H1 (cell line): ENCODE measurements around the gene RGL2. TPM values are rescaled to one million over a fixed set of nuclear protein-coding genes. Genes with fewer than 3 reads are reported as not detected.

ENCODE experiments used
- CTCF ChIA-PET: fragments of 300-600 bp; sonication (Branson Sonifier 250); formaldehyde crosslinking; loops from one replicate; lab custom pipeline; 2021; ENCODE audit not compliant: partially characterized antibody; lab: Charles Lee
- POLR2A ChIA-PET: fragments of 300-600 bp; sonication (Branson Sonifier 250); formaldehyde crosslinking; loops from one replicate; lab custom pipeline; 2021; ENCODE audit warnings: inconsistent platforms; ENCODE audit not compliant: partially characterized antibody; lab: Charles Lee
- DNase-seq, 2 experiments: peaks; one replicate each; pipeline versions ENCODE4 v3.0.0 to v3.0.0-alpha.2; 2010 to 2022; ENCODE audit warnings: low spot score in 2 of 2, low read depth in 1 of 2, mixed read lengths in 1 of 2
- FAIRE-seq: peaks from 2 replicates; lab custom pipeline; 2011; peaks lifted over from hg19 to GRCh38; lab: Jason Lieb, UNC
- H2AFZ ChIP-seq: 2 replicates; pipeline ENCODE4 v1.8.1; 2012; ENCODE audit warnings: low read length, inconsistent platforms
- H2AK5ac ChIP-seq: 2 replicates; pipeline ENCODE4 v1.6.1; 2013; ENCODE audit warnings: low read depth, low read length
- H2BK120ac ChIP-seq: replicated peaks from 2 replicates; pipeline ENCODE3; 2013; ENCODE audit warnings: low read depth, low read length, inconsistent platforms
- H2BK12ac ChIP-seq: 2 replicates; pipeline ENCODE4 v1.6.1; 2013; ENCODE audit warnings: low read depth, low read length
- H2BK15ac ChIP-seq: 2 replicates; pipeline ENCODE4 v1.6.1; 2013; ENCODE audit warnings: low read length
- H2BK20ac ChIP-seq: 2 replicates; pipeline ENCODE4 v1.6.1; 2013; ENCODE audit warnings: low read length
- H2BK5ac ChIP-seq: 2 replicates; pipeline ENCODE4 v1.6.1; 2013; ENCODE audit warnings: low read depth, low read length
- H3K14ac ChIP-seq: 2 replicates; pipeline ENCODE4 v1.6.1; 2013; ENCODE audit warnings: inconsistent platforms; ENCODE audit not compliant: insufficient read length
- H3K18ac ChIP-seq: 2 replicates; pipeline ENCODE4 v1.6.1; 2013; ENCODE audit warnings: low read length; ENCODE audit errors: extremely low read depth
- H3K23ac ChIP-seq: 2 replicates; pipeline ENCODE4 v1.6.1; 2013; ENCODE audit warnings: inconsistent platforms; ENCODE audit not compliant: insufficient read length
- H3K23me2 ChIP-seq: 2 replicates; pipeline ENCODE4 v1.6.1; 2013; ENCODE audit warnings: low read depth, low read length
- H3K27ac ChIP-seq: 2 replicates; pipeline ENCODE4 v1.6.1; 2011; ENCODE audit warnings: low read depth, low read length, inconsistent platforms
- H3K27me3 ChIP-seq, 4 experiments: replicated peaks in 1 of 4; 1 replicate in 1 of 4; 2 replicates in 3 of 4; pipeline versions ENCODE4 v1.6.1 to v1.8.1; 2011 to 2013; ENCODE audit warnings: low read length in 3 of 4, mild to moderate bottlenecking in 3 of 4, inconsistent platforms in 2 of 4, mixed read lengths in 2 of 4, moderate library complexity in 1 of 4; ENCODE audit not compliant: control insufficient read depth in 3 of 4, insufficient read depth in 3 of 4; ENCODE audit errors: extremely low read depth in 1 of 4
- H3K36me3 ChIP-seq, 4 experiments: 2 replicates each; pipeline versions ENCODE4 v1.6.1 to v1.8.1; 2011 to 2013; ENCODE audit warnings: mild to moderate bottlenecking in 4 of 4, low read length in 3 of 4, moderate library complexity in 2 of 4, control low read depth in 1 of 4, inconsistent platforms in 1 of 4; ENCODE audit not compliant: insufficient read depth in 4 of 4, control insufficient read depth in 2 of 4
- H3K4ac ChIP-seq: replicated peaks from 2 replicates; pipeline ENCODE3; 2013; ENCODE audit warnings: low read length, low read depth, mixed read lengths, inconsistent platforms; ENCODE audit not compliant: insufficient read length
- H3K4me1 ChIP-seq, 4 experiments: replicated peaks in 1 of 4; 1 replicate in 1 of 4; 2 replicates in 3 of 4; pipeline versions ENCODE4 v1.6.1 to v1.8.1; 2011 to 2013; ENCODE audit warnings: low read length in 3 of 4, inconsistent platforms in 2 of 4, mixed read lengths in 1 of 4; ENCODE audit not compliant: insufficient read depth in 4 of 4, control insufficient read depth in 3 of 4
- H3K4me2 ChIP-seq, 2 experiments: 2 replicates each; pipeline versions ENCODE4 v1.6.1 to v1.8.1; 2011 to 2013; ENCODE audit warnings: low read depth in 2 of 2, low read length in 2 of 2, control low read depth in 1 of 2, inconsistent platforms in 1 of 2, mild to moderate bottlenecking in 1 of 2; ENCODE audit not compliant: insufficient read depth in 1 of 2
- H3K4me3 ChIP-seq, 4 experiments: fragments of 200-600, 300-600 bp in 1 of 4; sonication (generic), shearing (Covaris generic), sonication (Bioruptor Twin) in 1 of 4; 2 replicates each; pipeline versions ENCODE4 v1.5.1 to v1.8.1; 2011 to 2016; ENCODE audit warnings: low read length in 4 of 4, low read depth in 3 of 4, control low read depth in 2 of 4, inconsistent platforms in 2 of 4, mild to moderate bottlenecking in 2 of 4, mixed read lengths in 1 of 4, moderate library complexity in 1 of 4; ENCODE audit not compliant: insufficient read depth in 2 of 4; ENCODE audit errors: extremely low read depth in 1 of 4
- H3K56ac ChIP-seq: replicated peaks from 2 replicates; pipeline ENCODE3; 2013; ENCODE audit warnings: low read depth, mild to moderate bottlenecking, mixed read lengths, low read length, inconsistent platforms; ENCODE audit not compliant: insufficient read length
- H3K79me1 ChIP-seq: 2 replicates; pipeline ENCODE4 v1.6.1; 2013; ENCODE audit warnings: low read depth, low read length, control low read depth
- H3K79me2 ChIP-seq, 2 experiments: 2 replicates each; pipeline versions ENCODE4 v1.6.1 to v1.8.1; 2012 to 2013; ENCODE audit warnings: low read length in 2 of 2, mild to moderate bottlenecking in 2 of 2, inconsistent platforms in 1 of 2; ENCODE audit not compliant: insufficient read depth in 2 of 2, control insufficient read depth in 1 of 2
- H3K9ac ChIP-seq, 4 experiments: replicated peaks in 1 of 4; 1 replicate in 1 of 4; 2 replicates in 3 of 4; pipeline versions ENCODE4 v1.6.1 to v1.8.1; 2011 to 2013; ENCODE audit warnings: low read depth in 3 of 4, low read length in 3 of 4, control low read depth in 2 of 4, mild to moderate bottlenecking in 2 of 4, moderate library complexity in 2 of 4, inconsistent platforms in 1 of 4; ENCODE audit errors: extremely low read depth in 1 of 4
- H3K9me3 ChIP-seq, 2 experiments: 2 replicates each; pipeline versions ENCODE4 v1.6.1 to v1.8.1; 2012 to 2013; ENCODE audit warnings: mild to moderate bottlenecking in 2 of 2, moderate library complexity in 2 of 2, control low read depth in 1 of 2, inconsistent platforms in 1 of 2, low read depth in 1 of 2, low read length in 1 of 2, mixed read lengths in 1 of 2; ENCODE audit not compliant: insufficient read depth in 2 of 2
- H4K20me1 ChIP-seq, 2 experiments: replicated peaks in 1 of 2; 2 replicates each; pipeline versions ENCODE3 to v1.8.1; 2011 to 2013; ENCODE audit warnings: inconsistent platforms in 2 of 2, low read length in 2 of 2, mild to moderate bottlenecking in 1 of 2; ENCODE audit not compliant: insufficient read depth in 2 of 2, control insufficient read depth in 1 of 2
- H4K5ac ChIP-seq: 2 replicates; pipeline ENCODE4 v1.6.1; 2013; ENCODE audit warnings: low read length, low read depth, mixed read lengths, inconsistent platforms; ENCODE audit not compliant: insufficient read length
- H4K8ac ChIP-seq: 2 replicates; pipeline ENCODE4 v1.8.0; 2013; ENCODE audit warnings: mild to moderate bottlenecking, moderate library complexity, low read length, inconsistent platforms; ENCODE audit not compliant: insufficient read depth; ENCODE audit errors: extremely low read depth
- H4K91ac ChIP-seq: replicated peaks from 2 replicates; pipeline ENCODE3; 2013; ENCODE audit warnings: low read length, mixed read lengths, inconsistent platforms; ENCODE audit not compliant: insufficient read length
- ASH2L ChIP-seq: fragments of 200-600, 300-600 bp; sonication (generic); IDR thresholded peaks from one replicate; pipeline ENCODE4 v1.7.1; 2017; ENCODE audit warnings: low read length
- EGR1 ChIP-seq: IDR thresholded peaks from 2 replicates; pipeline ENCODE4 v1.6.1; 2011; ENCODE audit warnings: low read depth, low read length, borderline replicate concordance
- GTF2F1 ChIP-seq: IDR thresholded peaks from 2 replicates; pipeline ENCODE4 v1.6.1; 2012; ENCODE audit warnings: low read depth, low read length, improper control_type of control experiment, borderline replicate concordance
- JUND ChIP-seq: IDR thresholded peaks from 2 replicates; pipeline ENCODE4 v1.6.1; 2011; ENCODE audit warnings: mild to moderate bottlenecking, improper control_type of control experiment, low read length
- NANOG ChIP-seq: IDR thresholded peaks from 2 replicates; pipeline ENCODE4 v1.6.1; 2011; ENCODE audit warnings: low read length, low read depth, mild to moderate bottlenecking, inconsistent platforms; ENCODE audit not compliant: insufficient read depth, poor library complexity, severe bottlenecking
- SIX5 ChIP-seq: IDR thresholded peaks from 2 replicates; pipeline ENCODE4 v1.6.1; 2011; ENCODE audit warnings: mild to moderate bottlenecking, low read depth, low read length
- SP2 ChIP-seq: IDR thresholded peaks from 2 replicates; pipeline ENCODE4 v1.6.1; 2012; ENCODE audit warnings: mild to moderate bottlenecking, low read length, inconsistent platforms
- TAF7 ChIP-seq: optimal IDR thresholded peaks from 2 replicates; pipeline ENCODE3; 2011; ENCODE audit warnings: low read depth, mild to moderate bottlenecking, inconsistent platforms, low read length, moderate library complexity, borderline replicate concordance
- ZNF274 ChIP-seq: IDR thresholded peaks from 2 replicates; pipeline ENCODE4 v1.7.0; 2012; ENCODE audit warnings: low read length, borderline replicate concordance; ENCODE audit errors: extremely low read depth
- WGBS, 2 experiments: shearing (Covaris generic) in 1 of 2; methylation state at CpG; one replicate each; pipeline versions ENCODE4 v1.1.6 to v1.1.7; 2013 to 2015; ENCODE audit warnings: low lambda C conversion rate in 2 of 2, mixed read lengths in 2 of 2, inconsistent platforms in 1 of 2, low coverage in 1 of 2, missing lambda C conversion rate in 1 of 2; ENCODE audit not compliant: insufficient replicate concordance in 2 of 2, insufficient coverage in 1 of 2, insufficient read length in 1 of 2; ENCODE audit errors: extremely low coverage in 1 of 2, missing lambda C conversion rate in 1 of 2; 5-methylcytosine and 5-hydroxymethylcytosine counted together
- polyA plus RNA-seq, 7 experiments: library from polyadenylated mRNA; depleted of rRNA in 3 of 7; stranded (reverse) in 5 of 7; unstranded in 2 of 7; fragments of >200 nt in 5 of 7; fragments of 200-250 nt in 2 of 7; gene quantifications; 1 replicate in 5 of 7; 2 replicates in 1 of 7; 4 replicates in 1 of 7; pipeline versions ENCODE4 v1.2.1 to v1.2.3, GENCODE V29; 2011 to 2013; ENCODE audit warnings: missing spikeins in 2 of 7, mixed read lengths in 2 of 7
- total RNA-seq: library from RNA; stranded (reverse); fragmentation: NEBNext Ultra II Directional; extraction: Animal tissue kit (Norgen Biotek cat#: 25700); gene quantifications from 2 replicates; pipeline ENCODE4 v1.2.1, GENCODE V29; 2021
- TF ChIP-seq, protein P1 (sequence below): IDR thresholded peaks from 2 replicates; pipeline ENCODE4 v1.6.1; 2011; ENCODE audit warnings: low read length, improper control_type of control experiment

Gene RGL2
- total and polyA plus RNA-seq, 2 of the 8 experiments (the other 6 are each of a cell fraction or from before 2014, with no cell fraction given), result 58.1 to 80.3 TPM

DNA sequence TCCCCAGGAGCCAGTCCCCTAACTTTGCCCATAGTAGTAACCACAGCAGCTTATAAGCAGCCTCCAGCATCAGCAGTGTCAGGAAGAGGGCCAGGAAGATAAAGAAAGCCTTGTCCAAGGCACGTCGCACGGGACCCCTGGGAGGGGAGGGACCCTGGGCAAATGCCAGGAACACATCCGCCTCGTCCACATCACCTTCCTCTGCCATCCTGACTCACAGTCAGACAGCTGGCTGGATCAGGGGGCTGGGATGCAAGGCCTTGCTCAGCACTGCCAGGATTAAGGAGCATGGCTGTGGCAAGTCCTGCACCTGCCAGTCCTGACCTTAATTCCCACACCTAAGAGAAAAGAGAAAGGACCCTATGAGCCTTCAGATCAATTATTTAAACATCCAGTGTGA lies 30.3 kb upstream of the RGL2 start:
- no peaks in the 10 kb centered on the region for H3K23me2 ChIP-seq

More for the DNA sequence above, 30.3 kb upstream of the RGL2 start:
- Histone ChIP-seq H3K9ac (peak overlapping the region in 2 of 4 experiments; percentile 22 to 37; a peak in 1 of 7 replicates), H4K5ac (no peak overlapping the region), H3K14ac (no peak overlapping the region), H2BK120ac (no peak overlapping the region), H4K8ac (no peak overlapping the region), H3K36me3 (no peaks in the 10 kb centered on the region), H4K20me1 (no peaks in the 10 kb centered on the region), H2AFZ (no peak overlapping the region), H3K27ac (no peak overlapping the region), H2BK20ac (no peak overlapping the region), H4K91ac (no peak overlapping the region), H3K27me3 (no peaks in the 10 kb centered on the region), H2AK5ac (no peak overlapping the region), H3K4ac (no peak overlapping the region), H3K4me3 (no peak overlapping the region), H2BK15ac (no peak overlapping the region), H2BK5ac (no peak overlapping the region), H2BK12ac (no peak overlapping the region), H3K9me3 (no peaks in the 10 kb centered on the region), H3K18ac (no peak overlapping the region), H3K79me1 (no peaks in the 10 kb centered on the region), H3K23ac (no peak overlapping the region), H3K4me1 (no peaks in the 10 kb centered on the region; a peak in 1 of 7 replicates), H3K56ac (no peak overlapping the region), H3K79me2 (no peaks in the 10 kb centered on the region), H3K4me2 (no peak overlapping the region)
- POLR2A ChIA-PET, result interaction anchor here (1.1 kb wide), 1 partner anchor 8 kb away, joined by 3 read pairs; no protein-coding TSS in a partner anchor
- 87% methylated on average over 5 of the region's 5 CpGs; no CpG with 5 or more reads in 1 of the 2 experiments for WGBS, 2 experiments
- CTCF ChIA-PET, result interaction anchor here (0.6 to 1.7 kb wide), 5 partner anchors 11 to 48 kb away, joined by 3 to 10 read pairs (median 3); partner anchors contain the start of gene ZBTB22
- FAIRE-seq (no peak), DNase-seq (no peak)
- TF ChIP-seq GTF2F1 (no peak), ASH2L (no peak), ZNF274 (no peak), SIX5 (no peak), TAF7 (no peak), EGR1 (no peak), JUND (no peak), SP2 (no peak), NANOG (no peak)
- TF ChIP-seq, protein P1, sequence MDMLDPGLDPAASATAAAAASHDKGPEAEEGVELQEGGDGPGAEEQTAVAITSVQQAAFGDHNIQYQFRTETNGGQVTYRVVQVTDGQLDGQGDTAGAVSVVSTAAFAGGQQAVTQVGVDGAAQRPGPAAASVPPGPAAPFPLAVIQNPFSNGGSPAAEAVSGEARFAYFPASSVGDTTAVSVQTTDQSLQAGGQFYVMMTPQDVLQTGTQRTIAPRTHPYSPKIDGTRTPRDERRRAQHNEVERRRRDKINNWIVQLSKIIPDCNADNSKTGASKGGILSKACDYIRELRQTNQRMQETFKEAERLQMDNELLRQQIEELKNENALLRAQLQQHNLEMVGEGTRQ, result no peak
